Stimulated activated CD8-positive, alpha-beta memory T cell treated with anti-CD3 and anti-CD28 coated beads, Interleukin-4, amount 100 ng/mL, for 1 hour (primary cell): ENCODE results near the gene BOLA3.
"Not testable (repeated sequence)": the region's sequence is repeated elsewhere in the genome, so short reads cannot be mapped to it uniquely, and the experiment has no call there.

ENCODE experiments used
- DNase-seq, 2 donors: peaks; one replicate each; pipeline ENCODE4 v3.0.0-alpha.2; 2020; ENCODE audit warnings: low read depth in 2 of 2, low spot score in 1 of 2

BOLA3 gene

DNA sequence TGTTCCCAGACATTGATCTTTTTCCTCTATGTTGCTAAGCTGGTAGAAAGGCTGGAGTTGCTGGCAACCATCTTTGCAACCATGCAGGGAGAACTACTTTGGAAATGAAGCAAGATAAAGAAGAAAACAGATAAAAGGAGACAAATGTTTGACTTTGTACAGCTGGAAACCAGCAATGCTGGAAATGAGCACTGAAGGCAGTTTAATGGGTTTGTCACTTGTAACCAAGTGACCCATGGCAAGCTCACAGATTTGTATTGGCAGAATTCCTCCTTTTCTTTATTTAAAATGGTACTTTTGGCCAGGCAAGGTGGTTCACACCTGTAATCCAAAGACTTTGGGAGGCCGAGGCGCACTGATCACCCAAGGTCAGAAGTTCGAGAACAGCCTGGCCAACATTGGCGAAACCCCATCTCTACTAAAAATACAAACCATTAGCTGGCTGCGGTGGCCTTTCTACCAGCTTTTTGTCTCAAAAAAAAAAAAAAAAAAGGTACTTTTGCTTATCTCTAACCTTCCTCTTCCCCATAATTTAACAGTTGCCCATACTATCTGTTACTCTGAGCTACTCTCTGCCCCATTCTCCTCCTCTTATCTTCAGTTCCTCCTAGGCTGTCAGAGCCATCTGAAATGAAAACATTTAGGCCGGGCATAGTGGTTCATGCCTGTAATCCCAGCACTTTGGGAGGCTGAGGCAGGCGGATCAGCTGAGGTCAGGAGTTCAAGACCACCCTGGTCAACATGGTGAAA, 2.0 kb upstream of the BOLA3 start:
- no peak for DNase-seq

DNA sequence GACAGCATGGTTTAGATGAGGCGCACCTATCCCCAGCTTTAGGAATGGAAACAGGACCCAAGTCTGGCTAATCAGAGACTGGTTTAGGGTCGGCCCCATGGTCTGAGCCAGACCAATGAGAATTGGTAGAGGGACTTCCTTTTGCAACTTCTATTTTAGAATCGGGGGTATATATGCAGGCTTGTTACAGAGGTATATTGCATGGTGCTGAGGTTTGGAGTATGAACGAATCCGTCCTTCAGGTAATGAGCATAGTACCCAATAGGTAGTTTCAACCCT, 1.5 kb upstream of the BOLA3 start:
- no peak for DNase-seq

DNA sequence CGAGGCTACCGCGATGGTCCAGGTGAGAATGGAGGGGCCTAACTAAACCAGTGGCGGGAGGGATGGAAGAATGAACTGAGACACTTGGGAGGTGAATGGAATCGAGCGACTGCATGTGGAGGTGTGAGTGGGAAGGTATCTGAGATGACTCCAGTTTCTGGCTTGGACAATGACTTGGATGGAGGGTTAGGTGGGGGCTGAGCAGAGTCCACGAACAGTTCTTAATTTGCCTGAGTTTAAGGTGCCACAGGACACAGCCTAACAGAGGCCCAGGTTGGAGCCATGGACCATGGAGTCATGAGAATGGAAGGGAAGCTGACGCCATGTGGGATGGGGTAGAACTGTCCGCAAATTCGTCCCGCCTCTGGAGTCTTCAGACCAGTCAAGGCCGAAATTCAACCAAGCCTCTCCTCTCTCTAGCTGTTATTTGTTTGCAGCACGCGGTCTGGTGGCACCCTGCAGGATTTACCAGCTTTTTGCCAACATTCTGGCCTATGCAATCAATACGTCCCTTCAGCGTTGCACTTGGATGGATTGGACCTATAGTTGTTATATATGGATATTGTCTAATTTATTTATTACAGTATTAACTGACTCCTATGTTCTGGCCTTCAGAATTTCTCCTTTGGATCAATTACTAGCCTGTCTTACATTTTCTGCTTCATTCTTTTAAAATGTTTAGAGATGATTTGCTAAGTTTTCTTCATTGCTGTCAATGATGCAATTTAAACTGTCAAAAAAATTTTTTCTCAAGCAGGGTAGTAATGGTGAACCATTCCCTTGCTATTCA, 940 bp upstream of the BOLA3 start:
- DNase-seq: no peak

DNA sequence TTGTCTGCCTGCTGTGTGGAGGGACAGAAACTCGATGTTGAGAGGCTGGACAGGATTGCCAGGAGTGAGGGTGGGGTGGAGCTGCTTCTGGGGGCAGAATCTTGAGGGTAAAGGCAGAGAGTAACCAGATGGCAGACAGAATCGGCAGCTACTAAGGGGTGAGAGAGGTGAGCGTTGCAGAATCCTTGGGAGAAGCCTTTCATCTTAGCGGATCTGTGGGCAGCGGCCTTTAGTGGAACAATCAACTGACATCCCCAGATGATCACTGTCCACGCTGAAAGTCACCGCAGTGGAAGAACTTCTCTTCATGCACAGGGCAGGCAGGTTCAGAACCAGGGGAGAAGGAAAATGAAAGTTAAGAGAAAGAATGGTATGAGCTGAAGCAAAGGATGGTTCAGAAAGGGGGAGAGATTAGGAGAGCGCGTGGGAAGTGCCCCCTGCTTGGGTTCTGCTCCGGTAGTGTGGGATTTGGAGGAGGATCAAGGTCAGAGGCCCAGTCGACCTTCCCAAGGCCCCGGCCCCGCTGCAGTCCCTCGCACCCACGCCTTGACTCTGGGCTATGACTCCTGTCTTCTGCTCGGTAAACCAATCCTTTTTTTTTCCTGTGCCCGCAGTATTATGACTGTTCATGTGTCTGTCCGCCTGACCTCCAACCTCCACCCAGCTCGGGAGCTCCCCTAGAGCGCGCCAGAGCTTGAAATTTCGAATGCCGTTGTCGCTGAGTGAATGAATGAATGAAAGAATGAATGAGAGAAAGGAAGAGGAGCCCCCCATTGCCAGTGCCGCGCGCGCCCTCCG, 584 bp downstream of the BOLA3 start:
- DNase-seq: no peak

DNA sequence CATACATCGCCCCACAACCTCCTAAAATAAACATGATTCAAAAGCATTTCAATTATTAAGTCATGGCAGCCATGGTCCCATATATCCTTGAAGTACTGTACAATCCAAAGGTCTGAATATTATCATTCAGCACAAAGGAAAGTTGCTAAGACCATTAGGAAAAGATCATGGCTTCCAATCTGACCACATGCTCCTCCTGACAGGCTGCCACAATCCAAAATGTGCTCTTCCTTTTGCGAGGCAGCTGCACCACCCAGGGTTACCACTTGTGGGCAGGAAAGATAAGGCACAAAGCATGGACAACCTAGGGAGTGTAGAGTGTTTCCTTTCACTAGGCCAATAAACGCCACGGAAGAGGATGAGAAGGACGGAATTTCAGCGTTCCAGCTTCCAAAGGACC, 5.4 kb downstream of the BOLA3 start:
- no peak for DNase-seq

DNA sequence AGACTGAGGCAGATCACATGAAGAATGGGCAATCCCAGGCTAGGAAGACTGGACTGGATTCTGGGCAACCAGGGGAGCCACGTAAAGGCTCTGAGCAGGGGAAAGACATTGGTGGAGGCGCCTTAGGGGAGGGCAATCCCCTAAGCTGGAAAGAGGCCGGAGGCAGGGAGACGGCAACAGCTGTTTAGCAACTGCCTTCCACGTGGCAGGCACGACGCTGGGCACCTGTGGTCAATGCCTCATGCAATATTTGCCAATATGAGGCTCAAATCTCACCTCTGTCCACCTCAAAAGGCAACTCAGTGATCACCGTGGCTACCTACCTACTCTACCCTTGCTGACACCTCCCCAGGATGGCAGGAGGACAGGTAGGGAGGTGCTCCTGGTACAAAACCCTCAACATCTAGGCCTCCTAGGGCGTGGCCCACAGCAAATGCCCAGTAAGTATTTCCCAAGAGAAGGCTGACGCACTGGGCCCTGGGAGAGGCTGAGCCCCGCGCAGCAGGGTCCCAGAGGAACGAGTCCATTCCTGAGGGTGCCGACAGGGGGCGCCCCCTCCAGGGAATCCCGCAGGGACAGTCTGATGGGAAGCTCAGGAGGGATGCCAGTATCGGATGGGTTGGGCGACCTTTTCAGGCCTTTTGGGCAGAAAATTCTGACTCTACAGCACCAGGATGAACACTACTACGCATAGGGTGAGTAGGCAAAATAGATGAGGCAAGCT, 8.9 kb downstream of the BOLA3 start:
- no peak for DNase-seq

DNA sequence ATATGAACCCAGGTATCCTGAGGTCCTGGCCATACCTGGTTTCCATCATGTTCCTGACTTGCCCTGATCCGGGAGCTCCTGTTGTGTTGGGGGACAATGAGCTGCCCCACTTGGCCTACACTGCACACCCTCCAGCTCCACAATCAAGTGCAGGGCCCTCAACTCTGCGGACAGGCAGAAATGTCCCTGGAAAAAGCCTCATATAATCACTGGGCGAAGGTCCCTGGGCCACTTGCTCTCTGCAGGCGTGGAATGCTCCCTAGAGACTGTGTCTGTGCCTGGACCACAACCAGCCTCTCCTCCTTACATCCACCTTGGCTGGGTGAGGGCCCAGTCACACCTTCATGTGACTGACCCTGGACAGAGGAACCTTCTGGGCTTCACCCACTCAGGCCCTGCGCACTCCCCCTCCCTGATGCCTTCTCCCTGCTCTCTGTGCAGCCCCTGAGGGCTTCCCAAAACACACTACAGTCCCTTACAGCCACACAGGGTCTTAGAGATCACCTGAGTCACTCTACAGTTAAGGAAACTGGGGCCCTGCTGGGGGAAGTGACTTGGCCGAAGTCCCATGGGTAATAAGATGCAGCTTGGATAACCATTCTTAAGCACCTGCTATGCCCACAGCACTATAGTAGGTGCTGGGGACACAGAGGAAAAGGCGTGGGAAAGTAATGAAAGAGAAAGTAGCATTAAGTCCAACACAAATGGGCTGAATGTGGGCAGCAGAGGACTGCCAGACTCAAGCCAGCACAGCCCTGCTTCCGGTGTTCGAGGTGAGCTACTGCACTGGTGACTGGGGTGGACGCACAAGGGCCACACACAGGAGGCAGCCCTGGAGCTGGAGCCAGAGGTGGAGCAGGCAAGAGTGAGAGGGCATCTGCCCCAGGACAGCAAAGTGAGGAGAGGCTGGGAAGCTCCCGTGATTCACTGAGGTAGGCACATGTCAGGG, 9.8 kb downstream of the BOLA3 start:
- DNase-seq: no peak

DNA sequence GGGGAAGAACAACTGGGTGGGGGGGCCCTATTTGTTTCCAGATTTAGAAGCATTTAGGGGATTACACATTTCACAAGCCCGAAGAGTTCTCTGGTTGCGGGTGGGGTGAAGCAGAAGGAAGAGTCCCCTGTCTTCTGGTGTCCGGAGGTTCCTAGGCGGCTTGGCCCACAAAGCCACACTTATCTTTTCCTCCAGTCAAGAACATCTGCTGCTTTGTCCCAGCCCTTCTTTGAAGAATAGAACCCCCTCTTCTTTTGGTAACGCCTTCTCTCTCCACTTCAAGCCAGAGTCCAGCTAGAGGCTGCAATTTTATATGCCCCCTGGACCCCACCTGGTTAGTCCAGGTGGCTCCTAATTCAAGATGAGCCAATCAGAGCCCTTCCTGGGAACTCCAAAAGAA, 15.8 kb downstream of the BOLA3 start:
- DNase-seq: no peak

DNA sequence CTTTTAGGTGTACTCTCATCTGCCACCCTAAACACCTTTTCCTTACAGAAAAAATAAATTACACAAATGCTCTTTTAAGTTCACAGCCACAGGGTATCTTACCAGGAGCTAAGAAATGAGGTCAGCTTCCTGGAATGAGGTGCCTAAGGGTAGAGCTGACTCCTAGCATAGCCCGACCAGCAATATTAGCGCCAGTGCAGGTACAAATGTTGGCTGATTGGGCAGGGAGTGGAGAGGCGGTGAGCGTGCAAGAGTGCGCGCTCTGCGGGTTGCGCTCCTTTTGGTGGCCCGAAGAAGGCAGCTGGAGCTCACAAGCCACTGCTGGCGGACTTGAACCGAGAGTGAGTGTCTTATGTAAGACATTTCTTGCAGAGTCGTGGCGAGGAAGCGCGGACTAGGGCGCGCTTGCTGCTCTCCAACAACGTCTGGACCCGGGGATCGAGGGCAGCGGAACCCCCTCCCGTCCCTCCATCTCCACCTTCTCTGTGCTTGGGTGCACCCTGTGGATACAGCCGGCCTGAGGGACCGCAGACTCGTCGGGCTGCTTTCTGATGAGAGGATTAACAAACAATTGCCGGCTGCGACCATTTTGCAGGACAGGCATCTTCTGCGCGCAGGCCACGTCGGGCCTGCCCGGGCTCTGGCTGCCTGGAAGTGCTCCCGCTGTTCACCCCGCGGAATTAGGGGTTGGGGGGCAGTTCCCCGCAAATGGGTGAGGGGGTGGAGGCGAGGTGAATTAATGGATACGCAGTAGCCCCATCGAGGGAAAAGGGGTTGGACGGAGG, 17.3 kb downstream of the BOLA3 start:
- DNase-seq: no peak

DNA sequence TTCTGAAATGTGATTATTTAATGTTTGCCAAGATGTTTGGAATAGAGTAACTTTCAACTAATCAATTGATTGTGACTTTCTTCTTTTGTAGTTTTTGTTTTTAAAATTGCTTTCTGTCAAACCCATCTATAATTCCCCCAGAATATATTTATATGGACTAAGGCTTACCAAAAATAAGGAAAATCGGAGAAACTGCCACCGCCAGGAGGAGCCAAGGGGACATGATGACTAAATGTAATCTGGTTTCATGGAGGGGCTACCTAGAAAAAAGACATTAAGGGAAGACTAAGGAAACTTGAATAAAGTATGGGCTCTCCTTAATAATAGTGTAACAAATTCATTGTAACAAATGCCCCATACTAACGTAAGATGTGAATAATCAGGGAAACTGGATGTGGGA, 19.5 kb downstream of the BOLA3 start:
- DNase-seq: no peak

DNA sequence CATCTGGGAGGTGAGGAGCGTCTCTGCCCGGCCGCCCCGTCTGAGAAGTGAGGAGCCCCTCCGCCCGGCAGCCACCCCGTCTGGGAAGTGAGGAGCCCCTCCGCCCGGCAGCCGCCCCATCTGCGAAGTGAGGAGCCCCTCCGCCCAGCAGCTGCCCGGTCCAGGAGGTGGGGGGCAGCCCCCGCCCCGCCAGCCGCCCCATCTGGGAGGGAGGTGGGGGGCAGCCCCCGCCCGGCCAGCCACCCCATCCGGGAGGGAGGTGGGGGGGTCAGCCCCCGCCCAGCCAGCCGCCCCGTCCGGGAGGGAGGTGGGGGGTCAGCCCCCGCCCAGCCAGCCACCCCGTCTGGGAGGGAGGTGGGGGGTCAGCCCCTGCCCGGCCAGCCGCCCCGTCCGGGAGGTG, 23.8 kb downstream of the BOLA3 start:
- not testable (repeated sequence) for DNase-seq

DNA sequence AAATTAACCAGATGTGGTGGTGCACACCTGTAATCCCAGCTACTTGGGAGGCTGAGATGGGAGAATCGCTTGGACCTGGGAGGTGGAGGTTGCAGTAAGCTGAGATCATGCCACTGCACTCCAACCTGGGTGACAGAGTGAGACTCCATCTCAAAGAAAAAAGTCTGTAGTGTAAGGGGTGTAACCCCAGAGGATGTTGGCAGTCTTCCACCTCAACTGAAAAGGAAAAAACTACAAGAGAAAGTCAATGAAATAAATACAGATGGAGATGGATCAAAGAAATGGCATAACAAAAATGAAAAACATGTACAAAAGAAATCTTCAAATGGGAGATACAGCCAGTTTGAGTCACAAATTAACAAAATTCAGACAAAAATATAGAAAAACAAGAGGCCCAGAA, 25.9 kb downstream of the BOLA3 start:
- not testable (repeated sequence) for DNase-seq

DNA sequence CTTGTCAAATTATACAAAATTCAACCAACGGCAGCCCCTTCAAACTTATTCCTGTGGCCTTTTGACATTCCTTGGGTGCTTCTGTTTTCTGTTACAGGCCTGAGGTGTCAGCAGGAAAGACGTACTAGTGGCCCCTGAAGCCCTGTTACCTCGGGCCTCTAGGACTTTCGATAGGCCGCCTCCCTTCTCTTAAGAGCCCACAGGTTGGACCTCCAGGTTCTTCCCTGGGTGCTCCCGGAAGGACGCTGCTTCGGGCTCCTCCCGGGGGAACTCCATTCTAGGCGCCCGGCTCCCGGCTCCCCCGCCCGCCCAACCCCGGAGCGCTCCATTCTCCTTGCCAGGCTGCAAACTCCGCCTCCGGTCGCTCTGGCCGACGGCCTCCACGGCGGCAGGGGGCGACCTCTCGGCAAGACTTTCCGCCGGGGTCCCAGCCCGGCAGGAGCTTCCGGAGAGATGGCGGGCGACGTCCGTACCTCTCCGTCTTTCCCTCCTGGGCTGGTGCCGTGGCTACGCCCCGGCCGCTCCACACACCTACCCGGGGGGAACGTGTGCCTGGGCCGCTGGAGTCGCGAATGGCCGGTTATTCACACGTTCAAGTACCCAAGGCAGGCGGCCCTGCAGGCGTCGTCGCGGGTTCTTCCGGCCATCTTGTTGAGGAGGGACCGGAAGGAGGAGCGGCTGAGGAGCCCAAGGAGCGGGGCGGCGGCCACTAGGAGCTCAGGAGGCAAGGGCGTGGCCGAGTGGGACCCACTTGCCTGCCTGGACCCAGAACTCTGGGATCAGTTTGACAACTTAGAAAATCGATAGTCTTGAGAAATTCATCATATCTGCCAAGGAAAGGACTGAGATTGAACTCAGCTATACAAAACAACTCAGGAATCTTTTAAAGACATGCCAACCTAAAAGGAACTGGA, 27.5 kb downstream of the BOLA3 start:
- peak; percentile 48 to 67 for DNase-seq

DNA sequence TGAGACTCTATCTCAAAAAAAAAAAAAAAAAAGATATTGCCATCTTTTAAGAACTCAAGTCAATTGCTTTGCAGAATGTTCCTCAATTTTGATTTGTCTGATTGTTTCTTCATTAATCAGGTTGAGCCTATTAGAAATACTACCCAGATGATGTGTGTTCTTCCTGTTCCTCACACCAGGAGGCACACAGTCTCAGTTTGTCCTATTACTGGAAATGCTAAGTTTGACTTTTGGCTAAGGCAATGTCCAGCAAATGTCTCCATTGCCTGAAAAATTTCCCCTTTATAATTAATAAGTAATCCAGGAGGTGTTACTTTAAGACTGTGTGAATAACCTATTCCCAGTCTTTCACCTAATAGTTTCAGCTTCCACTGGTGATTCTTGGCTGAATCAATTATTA, 28.4 kb downstream of the BOLA3 start:
- no peak for DNase-seq

DNA sequence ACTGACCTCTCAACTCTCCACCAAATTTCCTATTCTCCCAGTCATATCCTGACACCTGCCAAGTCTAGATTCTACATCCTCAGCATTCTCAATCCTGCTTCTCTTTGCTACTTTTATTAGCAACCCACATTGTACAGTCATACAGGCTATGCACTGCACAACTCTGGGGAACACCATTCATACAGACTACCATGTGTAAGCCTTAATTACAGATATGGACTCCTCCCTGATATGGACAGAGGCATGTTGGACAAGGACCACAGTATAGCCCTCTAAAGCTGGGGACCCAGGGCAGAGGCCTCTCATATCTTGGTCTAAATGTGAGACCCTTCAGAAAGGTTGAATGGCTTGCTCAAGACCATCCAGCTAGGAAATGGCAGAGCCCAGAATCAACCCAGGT, 36.3 kb downstream of the BOLA3 start:
- no peak for DNase-seq

DNA sequence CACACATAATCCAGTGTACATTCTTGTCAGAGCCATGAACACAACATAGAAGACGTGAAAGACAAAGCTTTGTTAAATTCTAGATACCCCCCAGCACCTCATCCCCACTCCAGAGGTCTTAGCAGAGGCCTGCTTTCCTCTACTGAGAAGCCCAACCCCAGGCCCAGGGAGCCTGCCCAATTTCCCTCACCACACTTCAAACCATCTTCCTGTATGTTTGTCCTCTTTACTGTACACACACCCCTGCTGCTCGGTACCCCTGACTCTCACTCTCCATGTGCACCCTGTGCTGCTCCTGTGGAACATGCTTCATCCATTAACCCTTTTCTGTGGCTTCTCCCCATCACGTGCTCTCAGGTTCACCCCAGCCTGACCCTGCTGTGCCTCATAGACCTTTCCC, 37.2 kb downstream of the BOLA3 start:
- no peak for DNase-seq

DNA sequence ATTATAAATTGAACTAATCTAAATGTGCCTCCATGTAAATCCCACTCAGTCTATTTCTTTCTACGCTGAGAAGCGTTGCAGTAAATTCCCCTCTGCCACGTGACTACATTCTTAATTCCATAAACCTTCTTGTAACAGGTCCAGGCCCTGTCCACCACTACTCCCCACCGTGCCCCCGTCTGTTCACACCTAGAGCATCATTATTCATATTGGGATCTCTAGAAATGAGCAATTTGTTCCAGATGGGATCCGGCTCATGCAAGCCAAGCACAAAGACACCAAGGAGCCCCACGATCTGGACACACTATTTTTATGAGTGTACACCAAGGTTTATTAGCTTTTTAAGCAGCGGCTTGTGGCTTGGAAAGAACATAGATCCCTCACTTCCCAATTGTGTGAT, 38.2 kb downstream of the BOLA3 start:
- DNase-seq: no peak

DNA sequence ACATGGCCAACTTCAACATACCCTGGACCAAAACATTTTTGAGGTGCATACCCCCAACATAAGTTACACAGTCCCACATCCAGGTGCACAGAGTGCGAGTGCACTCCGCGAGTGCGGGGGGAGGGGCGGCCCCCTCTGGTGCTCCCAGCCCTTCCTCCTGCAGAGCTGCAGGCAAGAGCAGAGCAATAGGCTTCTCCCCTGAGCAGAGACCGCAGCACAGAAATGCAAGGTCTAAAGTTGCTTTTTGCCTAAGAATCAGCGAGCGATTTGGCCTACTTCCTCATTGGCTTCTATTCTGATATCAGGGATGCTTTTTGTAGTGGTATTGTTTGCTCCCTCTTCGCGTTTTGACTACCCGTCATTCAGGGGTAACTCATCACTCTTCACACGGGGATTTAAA, 40.6 kb downstream of the BOLA3 start:
- DNase-seq: no peak

DNA sequence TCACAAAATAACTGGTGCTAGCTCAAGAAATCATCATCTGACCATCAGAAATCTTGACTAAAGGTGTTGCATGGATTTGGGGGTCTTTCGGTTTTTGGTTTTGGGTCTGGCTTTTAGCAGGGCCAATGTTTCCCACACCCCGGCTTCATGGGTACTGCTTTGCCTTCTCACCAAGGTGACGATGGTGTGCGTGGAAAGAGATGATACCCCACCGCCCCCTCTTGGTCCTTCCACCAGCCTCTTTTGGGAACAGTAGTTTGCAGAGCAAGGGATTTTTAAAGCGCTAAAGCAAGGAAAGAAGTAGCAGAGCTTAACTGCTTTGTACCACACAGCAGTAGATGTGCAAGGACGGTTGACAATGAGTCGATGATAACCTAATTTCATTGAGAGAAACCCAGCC, 42.3 kb downstream of the BOLA3 start:
- DNase-seq: no peak
